Fibroblast of gingiva (primary cell): ENCODE measurements around the gene KLK4.

Experiments
- DNase-seq: peaks from one replicate; pipeline ENCODE4 v3.0.0-alpha.2; 2011; ENCODE audit warnings: low read depth

KLK4 gene, protein sequence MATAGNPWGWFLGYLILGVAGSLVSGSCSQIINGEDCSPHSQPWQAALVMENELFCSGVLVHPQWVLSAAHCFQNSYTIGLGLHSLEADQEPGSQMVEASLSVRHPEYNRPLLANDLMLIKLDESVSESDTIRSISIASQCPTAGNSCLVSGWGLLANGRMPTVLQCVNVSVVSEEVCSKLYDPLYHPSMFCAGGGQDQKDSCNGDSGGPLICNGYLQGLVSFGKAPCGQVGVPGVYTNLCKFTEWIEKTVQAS

DNA sequence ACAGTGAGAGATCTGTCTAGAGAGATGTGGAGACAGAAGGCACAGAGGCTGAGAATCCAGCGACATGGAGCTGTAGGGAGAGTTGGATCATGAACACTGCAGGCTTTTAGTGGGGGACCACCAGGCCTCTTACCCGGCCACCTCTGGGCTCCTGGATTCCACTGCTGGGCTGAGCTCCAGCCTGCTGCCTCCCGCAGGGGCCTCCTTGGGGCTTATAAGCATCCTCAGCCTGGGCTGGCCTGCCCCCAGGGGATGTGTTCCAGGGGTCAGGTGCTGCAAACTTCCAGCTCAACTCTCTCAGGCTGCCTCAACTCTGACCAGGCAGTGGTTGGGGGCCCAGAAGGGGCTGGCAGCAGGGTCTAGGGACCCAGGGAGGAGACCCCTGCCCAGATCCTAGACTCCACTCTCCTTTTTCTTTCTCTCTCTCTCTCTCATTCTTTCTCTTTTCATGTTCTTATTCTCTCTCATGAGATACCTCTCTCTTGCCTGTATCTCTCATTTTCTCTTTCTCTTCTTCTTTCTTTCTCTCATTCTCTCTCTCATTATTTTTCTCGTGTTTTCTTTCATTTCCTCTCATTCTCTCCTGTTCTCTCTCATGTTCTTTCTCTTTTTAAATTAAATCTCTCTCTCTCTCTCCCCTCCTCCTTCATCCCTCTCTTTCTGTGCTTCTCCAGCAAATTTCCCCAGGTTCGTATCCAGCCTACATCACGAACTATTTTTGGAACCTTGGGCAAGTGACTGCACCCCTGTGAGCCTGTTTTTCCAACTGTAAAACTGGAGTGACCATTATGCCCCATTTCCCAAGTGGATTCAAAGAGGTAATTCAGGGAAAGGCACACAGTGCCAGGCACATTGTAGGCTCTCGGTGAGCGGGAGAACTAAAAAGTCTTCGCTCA is at the start of gene KLK4:
Gene KLK4 (minus strand): TSS at position 190 of the 896 bp plus-strand sequence. CDS start 657 bp downstream, outside the sequence.
- no peak for DNase-seq

- DNase-seq, result no peak
These were observed 48.7 kb upstream of the KLK4 start for GRCh38 chr19:50959731-50960500.

DNA sequence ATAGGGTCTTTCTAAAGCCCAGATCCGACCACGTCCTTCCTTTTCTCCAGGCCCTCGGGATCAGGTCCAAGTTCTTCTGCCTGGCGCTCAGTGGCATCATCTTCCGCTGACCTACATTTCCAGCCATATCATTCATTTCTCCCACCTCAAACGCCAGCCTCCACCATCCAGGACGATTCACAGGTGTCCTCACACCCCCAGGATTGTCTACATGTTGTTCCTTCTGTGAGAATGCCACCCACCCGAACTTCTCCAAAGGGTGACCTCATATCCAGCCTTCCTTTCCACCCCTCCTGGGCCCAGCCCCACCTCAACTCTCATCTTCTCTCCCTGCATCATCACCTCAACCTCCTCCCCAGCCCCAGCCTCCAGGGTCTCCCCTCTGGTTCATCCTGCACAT is 46.4 kb upstream of the KLK4 start:
- no peak for DNase-seq

- no peak for DNase-seq
These were observed 41.7 kb upstream of the KLK4 start, which contains the start of gene KLK5 for GRCh38 chr19:50952910-50953309. Gene KLK5 (minus strand): TSS chr19:50953038. CDS start chr19:50952657, 381 bp downstream.

- no peak for DNase-seq
These were observed 38.7 kb upstream of the KLK4 start for GRCh38 chr19:50949861-50950260.

DNA sequence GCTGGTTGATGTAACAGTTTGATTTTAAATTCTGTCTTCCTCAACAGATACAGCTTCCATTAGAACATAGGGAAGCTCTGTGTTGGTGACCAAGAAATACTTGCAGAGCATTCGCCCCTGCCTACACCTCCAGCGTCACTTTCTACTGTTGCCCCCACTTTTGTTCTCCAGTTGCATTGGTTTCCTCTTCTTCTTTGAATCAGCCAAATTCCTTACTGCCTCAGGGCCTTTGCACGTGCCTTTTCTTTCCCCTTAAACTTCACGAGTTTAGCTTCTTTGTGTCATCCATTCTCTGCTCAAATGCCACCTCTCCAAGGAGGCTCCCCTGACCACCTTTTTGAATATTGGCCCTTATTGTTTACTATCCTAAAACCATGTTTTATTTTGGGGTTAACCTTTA is 35.9 kb upstream of the KLK4 start:
- no peak for DNase-seq

DNA sequence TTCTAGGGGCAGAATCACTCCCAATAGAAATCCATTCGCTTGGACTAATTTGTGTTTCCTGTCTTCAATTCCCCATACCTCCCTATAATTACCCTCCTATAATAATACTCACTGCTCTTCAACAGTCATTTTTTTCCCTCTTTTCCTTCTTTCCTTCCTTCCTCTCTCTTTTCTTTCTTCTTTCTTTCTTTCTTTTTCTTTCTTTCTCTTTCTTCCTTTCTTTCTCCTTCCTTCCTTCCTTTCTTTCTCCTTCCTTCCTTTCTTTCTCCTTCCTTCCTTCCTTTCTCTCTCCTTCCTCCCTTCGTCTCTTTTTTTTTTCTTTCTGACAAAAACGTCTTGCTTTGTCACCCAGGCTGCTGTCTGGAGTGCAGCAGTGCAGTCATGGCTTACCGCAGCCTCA is 33.6 kb upstream of the KLK4 start:
- DNase-seq, result no peak

DNA sequence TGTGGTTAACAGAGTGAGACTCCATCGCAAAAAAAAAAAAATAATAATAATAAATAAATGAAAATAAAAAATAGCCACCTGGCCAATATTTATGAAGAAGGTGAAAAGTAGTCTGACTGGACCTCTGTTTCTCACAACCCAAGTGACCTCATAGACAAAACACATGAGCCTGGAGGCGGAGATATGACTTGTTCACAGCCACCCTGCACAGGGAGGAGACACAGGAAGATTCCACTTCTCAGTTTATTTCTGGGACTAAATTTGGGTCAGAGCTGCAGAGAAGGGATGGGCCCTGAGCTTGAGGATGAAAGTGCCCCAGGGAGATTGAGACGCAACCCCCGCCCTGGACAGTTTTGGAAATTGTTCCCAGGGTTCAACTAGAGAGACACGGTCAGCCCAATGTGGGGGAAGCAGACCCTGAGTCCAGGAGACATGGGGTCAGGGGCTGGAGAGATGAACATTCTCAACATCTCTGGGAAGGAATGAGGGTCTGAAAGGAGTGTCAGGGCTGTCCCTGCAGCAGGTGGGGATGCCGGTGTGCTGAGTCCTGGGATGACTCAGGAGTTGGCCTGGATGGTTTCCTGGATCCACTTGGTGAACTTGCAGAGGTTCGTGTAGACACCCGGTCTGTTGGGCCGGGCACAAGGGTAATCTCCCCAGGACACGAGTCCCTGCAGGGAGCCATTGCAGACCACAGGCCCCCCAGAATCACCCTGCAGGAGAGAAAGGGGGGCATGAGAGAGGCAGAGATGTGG is 32.1 kb upstream of the KLK4 start:
- no peak for DNase-seq

- DNase-seq, result no peak
These were observed 28.4 kb upstream of the KLK4 start for GRCh38 chr19:50939596-50939995.

- no peak for DNase-seq
These were observed 22.4 kb upstream of the KLK4 start for GRCh38 chr19:50933640-50934039.

DNA sequence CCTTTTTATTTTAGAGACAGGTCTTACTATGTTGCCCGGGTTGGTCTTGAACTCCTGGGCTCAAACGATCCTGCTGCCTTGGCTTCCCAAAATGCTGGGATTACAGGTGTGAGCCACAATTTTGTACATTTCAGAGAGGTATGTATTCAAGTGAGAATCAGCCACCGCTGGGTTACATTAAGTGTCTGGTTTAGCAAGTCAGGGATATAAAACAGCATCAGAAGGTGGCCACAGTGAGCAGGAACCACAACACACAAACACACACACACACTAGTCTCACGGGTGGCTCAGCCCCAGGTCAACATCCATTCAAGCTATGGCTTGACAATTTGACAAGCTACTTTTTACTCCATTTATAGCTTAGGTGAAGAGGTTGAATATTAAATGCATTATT is 21.5 kb upstream of the KLK4 start:
- DNase-seq, result no peak

DNA sequence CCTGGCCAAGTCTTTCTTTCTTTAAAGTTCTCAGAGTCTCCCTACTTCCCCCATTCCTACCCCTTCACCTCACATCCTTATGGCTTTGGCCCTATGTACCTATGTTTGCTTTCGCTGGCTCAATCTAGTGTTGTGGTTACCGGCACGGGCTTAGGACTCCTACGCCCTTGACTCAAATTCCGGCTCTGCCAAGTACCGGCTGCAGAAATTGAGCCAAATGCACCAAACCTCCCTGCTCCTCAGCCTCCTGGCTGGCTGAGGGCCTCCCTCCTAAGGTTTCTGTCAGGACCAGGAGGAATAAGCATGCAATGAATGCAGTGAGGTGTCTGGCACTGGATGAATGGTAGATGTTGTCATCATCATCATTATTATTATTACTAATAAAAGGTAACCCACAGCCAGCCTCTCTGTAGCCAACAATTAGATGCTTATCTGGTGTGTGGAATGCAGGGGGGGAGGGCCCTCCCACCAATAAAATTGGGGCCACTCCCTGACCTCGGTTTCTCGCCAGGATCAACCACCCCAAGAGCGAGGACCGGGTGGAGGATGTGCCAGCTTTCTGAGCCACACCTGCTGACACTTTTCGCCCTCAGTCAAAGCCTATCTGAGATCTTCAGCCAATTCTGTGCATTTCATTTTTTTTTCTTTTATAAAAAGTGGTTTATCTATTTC is 21.0 kb upstream of the KLK4 start:
- no peak for DNase-seq

GRCh38 chr19:50931023-50931422 is 19.8 kb upstream of the KLK4 start:
- DNase-seq, result no peak

GRCh38 chr19:50928831-50929230 is 17.6 kb upstream of the KLK4 start:
- no peak for DNase-seq

DNA sequence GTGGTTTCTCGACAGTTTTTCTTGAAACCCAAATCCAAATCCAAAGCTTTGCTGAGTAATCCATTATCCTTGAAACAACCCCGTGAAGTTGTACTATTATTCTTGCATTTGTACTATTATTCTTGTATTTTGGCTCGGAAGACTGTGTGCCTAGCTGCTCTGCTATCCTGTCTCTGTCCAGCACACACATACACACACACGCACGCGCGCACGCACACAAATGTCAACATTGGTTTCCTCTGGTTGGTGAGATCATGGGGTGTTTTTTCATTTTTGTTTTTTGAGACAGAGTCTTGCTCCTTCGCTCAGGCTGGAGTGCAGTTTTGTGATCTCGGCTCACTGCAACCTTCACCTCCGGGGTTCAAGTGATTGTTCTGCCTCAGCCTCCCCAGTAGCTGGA is 14.9 kb upstream of the KLK4 start:
- no peak for DNase-seq

GRCh38 chr19:50925734-50926133 is 14.5 kb upstream of the KLK4 start:
- no peak for DNase-seq

DNA sequence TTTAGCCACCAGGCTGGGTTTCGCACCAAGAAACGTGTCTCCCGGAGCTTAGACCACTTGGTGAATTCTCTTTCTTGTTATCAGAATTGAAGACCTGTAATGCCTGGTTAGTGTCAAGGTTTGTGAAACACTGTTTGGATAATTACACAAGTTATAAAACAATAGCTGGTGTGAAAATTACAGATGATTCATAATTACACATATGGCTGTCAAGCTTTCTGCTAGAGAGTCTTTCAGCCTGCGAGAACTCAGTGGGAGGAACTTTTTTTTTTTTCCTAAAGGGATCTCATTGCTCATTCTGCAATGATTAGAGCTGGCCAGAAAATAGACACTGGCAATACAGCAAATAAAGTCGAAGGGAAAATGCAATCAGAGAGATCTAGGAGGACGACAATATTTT is 13.4 kb upstream of the KLK4 start:
- no peak for DNase-seq

DNA sequence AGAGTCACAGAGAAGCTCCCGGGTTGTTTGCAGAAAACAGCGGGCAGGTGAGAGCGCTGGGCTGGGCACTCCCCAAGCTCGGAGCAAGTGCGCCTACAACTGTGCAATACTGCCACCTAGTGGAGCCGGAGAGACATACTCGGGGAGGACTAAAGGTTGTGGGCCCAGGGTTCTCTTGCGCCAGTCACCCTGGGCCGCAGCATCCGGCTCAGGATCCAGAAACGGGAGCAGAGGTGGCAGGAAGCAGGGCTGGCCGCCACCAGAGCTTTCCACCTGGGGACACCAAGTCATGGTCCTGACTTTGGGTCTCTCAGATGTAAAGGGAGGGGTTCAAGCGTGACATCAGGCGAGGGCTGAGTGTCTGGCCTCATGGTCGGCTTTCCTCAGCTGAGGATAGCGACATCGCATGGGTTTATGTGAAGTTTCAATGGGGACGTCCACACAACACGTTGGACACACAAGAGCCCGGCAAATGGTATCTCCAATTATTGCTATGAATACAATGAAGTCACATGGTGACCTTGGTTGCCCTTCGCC is 11.2 kb upstream of the KLK4 start:
- DNase-seq, result peak; percentile 47

DNA sequence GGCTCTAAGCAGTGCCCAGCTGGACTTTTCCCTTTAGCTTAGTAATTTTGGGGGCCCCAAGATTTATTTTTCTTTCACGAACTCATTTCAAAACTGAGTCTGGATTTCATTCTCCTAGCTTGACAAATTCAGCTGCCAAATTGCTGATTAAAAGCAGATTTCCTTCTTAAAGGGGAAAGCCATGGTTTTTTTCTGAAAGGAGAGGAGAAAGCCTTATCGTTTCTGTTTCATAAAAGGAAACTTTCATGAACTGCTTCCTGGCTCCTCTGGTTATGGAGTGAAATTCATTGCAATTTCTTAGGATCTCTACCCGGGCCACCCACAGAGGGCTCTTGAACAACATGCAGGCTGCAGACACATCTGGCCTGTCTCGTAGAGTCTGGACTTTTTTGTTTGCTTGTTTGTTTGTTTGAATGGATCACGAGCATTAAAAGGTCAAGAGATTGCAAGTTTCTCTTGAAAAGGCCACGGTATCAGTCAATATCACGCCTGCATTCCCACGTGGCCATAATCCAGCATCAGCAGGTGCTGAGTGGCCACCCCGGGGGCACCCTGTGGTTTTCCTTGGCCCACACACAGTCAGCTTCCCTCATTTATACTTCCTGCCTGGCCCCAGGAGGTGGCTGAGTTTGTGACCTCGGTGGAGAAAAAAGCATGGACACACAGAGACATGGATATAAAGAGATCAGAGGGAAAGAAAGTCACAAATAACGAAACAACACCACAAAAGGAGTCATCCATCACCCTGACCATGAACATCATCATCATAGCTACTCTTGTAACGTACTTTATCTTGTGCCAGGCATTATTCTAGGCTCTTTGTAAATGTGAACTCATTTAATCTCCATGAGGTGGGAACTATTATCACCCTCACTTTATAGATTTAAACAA is 10.5 kb upstream of the KLK4 start:
- peak; percentile 29 for DNase-seq

- no peak for DNase-seq
These were observed 4.9 kb upstream of the KLK4 start for GRCh38 chr19:50916069-50916468.
